Subcutaneous adipose tissue (tissue), 4 donors: ENCODE results near the gene RFX2. TPM values are rescaled to one million over a fixed set of nuclear protein-coding genes. Genes with fewer than 3 reads are reported as not detected.

Experiments
- CTCF ChIP-seq: fragments of 450-650 bp; IDR thresholded peaks from one replicate; pipeline ENCODE4 v1.5.1; 2016; ENCODE audit warnings: low read depth, mild to moderate bottlenecking, control low read depth, antibody characterized with exemption, moderate library complexity
- total RNA-seq, 4 donors: library from RNA; depleted of rRNA; stranded (reverse); fragments of >200 nt; gene quantifications; one replicate each; pipeline ENCODE4 v1.1.0, GENCODE V29; 2016

RFX2 gene
- total RNA-seq, 4 donors from 2014 or later: 2.9 to 8.9 (median 7.2) TPM

DNA sequence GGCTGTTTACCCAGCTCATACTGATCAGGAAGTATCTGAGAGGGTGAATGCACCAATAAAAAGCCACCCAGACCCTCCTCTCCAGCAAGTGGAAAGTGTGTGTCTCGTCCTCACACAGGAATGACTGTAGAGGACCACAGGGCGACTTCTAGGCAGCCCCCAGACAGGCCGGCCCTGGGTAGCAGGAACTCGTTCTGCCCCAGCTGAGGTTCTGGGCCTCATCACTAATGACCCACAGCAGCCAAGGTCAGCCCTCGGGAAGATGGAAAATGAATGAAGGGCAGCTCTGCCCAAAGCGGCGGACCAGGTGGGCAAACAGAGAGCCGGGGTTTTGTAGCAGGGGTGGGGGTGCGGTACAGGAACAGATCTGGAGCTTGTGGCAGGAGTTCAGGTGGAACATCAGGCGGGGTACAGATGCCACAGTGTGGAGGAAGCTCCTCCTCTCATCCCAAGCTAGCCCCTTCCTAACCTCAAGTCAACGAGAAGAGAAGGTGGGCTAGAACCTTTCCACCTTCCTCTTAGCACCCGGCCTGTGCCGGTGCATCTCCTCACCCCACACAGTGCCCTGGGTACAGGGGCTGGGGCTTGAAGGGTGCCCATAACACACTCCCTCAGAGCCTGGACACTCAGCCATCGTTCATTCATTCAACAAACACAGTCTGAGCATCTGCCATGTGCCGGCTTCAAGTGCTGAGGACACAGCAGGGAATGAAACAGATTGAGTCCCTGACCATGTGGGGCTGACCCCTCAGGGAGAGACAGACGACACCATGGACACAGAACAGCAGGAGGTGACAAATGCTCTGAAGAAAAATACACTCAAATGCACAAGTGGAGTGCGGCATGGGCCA is 36.2 kb downstream of the RFX2 start:
- no peak for TF ChIP-seq CTCF

DNA sequence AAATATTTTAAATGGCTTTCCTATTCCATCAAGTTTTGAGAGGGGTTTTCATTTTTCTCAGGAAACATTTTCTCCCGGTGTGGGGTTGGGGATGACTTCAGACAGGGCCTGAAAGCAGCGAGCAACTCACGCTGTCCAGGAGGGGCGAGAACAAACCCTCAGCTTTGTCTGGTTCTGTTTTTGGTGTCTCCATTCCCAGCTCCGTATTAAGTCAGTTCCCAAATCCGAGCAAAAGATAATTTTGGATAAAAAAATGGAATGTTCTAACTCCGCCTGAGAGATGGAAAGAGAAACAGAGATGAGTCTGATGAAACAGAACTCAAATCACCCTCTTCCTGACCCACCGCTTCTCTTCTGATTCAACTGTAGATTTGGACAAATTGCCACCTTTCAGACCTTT is 38.4 kb downstream of the RFX2 start:
- no peak for TF ChIP-seq CTCF

- TF ChIP-seq CTCF: no peak
Observed at GRCh38 chr19:6070720-6071485, 39.4 kb downstream of the RFX2 start.

GRCh38 chr19:6070207-6070681 is 40.1 kb downstream of the RFX2 start:
- no peak for TF ChIP-seq CTCF

GRCh38 chr19:6069268-6069791 is 41.0 kb downstream of the RFX2 start:
- no peak for TF ChIP-seq CTCF

- no peak for TF ChIP-seq CTCF
Observed at GRCh38 chr19:6068711-6069110, 41.6 kb downstream of the RFX2 start.

- no peak for TF ChIP-seq CTCF
Observed at GRCh38 chr19:6067975-6068374, 42.3 kb downstream of the RFX2 start.
